ENCODE data around the gene TOGARAM1.

TOGARAM1 gene

DNA sequence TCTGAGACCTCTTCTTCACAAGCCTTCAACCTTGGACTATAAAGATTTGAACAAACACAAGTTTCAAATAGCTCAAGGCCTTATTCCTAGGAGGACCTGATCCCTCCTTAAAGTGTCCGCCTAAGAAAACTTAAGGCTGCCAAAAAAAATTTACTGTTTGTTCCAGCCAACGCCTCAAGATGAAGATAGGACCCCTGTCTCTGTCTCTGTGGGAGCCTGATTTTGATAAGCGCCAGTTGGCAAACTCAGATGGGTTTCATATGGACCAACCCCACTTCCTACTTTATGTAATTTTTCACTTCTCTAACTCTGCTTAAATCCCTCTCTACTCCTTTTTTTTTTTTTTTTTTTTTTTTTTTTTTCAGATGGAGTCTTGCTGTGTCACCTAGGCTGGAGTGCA lies 161.3 kb downstream of the TOGARAM1 start:
- POLR2A ChIA-PET: interaction anchor here (0.6 to 1.2 kb wide), 3 partner anchors 10 to 529 kb away, joined by 3 to 5 read pairs (median 4); no protein-coding TSS in a partner anchor
- CTCF ChIA-PET: interaction anchor here (0.6 to 1.1 kb wide), 2 partner anchors 30 to 210 kb away, joined by 3 read pairs; no protein-coding TSS in a partner anchor

More for the DNA sequence above, 161.3 kb downstream of the TOGARAM1 start:
- no peaks in the 10 kb centered on the region for H3K9me3 ChIP-seq (ENCODE audit: control insufficient read depth, insufficient read depth, low read depth, low read length)
- H3K27ac ChIP-seq (ENCODE audit: extremely low read depth, low read depth, low read length): no peak overlapping the region
- TF ChIP-seq, protein P1, sequence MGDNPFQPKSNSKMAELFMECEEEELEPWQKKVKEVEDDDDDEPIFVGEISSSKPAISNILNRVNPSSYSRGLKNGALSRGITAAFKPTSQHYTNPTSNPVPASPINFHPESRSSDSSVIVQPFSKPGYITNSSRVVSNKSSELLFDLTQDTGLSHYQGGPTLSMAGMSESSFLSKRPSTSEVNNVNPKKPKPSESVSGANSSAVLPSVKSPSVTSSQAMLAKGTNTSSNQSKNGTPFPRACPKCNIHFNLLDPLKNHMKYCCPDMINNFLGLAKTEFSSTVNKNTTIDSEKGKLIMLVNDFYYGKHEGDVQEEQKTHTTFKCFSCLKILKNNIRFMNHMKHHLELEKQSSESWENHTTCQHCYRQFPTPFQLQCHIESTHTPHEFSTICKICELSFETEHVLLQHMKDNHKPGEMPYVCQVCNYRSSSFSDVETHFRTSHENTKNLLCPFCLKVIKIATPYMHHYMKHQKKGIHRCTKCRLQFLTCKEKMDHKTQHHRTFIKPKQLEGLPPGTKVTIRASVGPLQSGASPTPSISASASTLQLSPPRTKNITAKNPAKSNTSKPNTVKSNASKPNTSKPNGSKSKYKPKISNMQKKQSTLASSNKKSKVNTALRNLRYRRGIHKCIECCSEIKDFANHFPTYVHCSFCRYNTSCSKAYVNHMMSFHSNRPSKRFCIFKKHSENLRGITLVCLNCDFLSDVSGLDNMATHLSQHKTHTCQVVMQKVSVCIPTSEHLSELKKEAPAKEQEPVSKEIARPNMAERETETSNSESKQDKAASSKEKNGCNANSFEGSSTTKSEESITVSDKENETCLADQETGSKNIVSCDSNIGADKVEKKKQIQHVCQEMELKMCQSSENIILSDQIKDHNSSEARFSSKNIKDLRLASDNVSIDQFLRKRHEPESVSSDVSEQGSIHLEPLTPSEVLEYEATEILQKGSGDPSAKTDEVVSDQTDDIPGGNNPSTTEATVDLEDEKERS (tag by site-specific recombination; IDR thresholded peaks at IDR 0.05): no peak
- TF ChIP-seq MEIS1 (CRISPR knock-in tag; IDR thresholded peaks at IDR 0.05; ENCODE audit: borderline replicate concordance) (no peak), ZNF621 (tag by site-specific recombination; IDR thresholded peaks at IDR 0.05) (no peak)
- TF ChIP-seq, protein P2, sequence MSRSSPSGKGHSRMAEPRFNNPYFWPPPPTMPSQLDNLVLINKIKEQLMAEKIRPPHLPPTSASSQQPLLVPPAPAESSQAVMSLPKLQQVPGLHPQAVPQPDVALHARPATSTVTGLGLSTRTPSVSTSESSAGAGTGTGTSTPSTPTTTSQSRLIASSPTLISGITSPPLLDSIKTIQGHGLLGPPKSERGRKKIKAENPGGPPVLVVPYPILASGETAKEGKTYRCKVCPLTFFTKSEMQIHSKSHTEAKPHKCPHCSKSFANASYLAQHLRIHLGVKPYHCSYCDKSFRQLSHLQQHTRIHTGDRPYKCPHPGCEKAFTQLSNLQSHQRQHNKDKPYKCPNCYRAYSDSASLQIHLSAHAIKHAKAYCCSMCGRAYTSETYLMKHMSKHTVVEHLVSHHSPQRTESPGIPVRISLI (tag by site-specific recombination; IDR thresholded peaks at IDR 0.05): 0 out of 2 replicates have a peak, but pooled peaks have one; percentile 14
- peaks cover 85 to 92% of the 10 kb centered on the region in 2 experiments for H3K36me3 ChIP-seq (ENCODE audit: control insufficient read depth in 2 of 2, insufficient read depth in 1 of 2, low read length in 2 of 2)
- no peak overlapping the region for H3K4me3 ChIP-seq (ENCODE audit: low read depth, low read length)
- no peaks in the 10 kb centered on the region for H3K4me1 ChIP-seq (ENCODE audit: control insufficient read depth, insufficient read depth, low read length)
